Measurements from ENCODE around the gene KRTAP19-1. TPM values are rescaled to one million over a fixed set of nuclear protein-coding genes. Genes with fewer than 3 reads are reported as not detected.

Gene KRTAP19-1
- total RNA-seq, 1 experiment from 2014 or later, result not detected

- H3K27me3 Mint-ChIP-seq (ENCODE audit: low read depth), result no peaks in the 10 kb centered on the region; the same call in 1 of the 2 replicates
Observed at GRCh38 chr21:30497065-30497464, 16.9 kb upstream of the KRTAP19-1 start, which contains the start of gene KRTAP19-4. TSS of gene KRTAP19-4 (minus strand) at chr21:30497165. CDS start at chr21:30497110, 55 bp downstream.

More at GRCh38 chr21:30497065-30497464, 16.9 kb upstream of the KRTAP19-1 start, which contains the start of gene KRTAP19-4:
- no peak within 1 kb of the TSS for H3K27ac ChIP-seq (ENCODE audit: insufficient read length, low read depth, low read length)
- H3K56ac ChIP-seq (ENCODE audit: insufficient read length, low read depth, low read length), result no peak within 1 kb of the TSS
- H3K9me3 ChIP-seq (ENCODE audit: control insufficient read depth, low read depth, low read length), result no peaks in the 10 kb centered on the region
- Mint-ChIP-seq H3K4me3 (no peak within 1 kb of the TSS), H3K4me1 (peaks cover 0 to 3% of the 10 kb centered on the region in 2 experiments; a peak in 2 of 4 replicates), H3K36me3 (ENCODE audit: insufficient read depth in 1 of 3, low read depth in 3 of 3) (no peaks in the 10 kb centered on the region; a peak in 1 of 7 replicates), H3K27ac (0 out of 7 replicates have a peak within 1 kb of the TSS, but pooled peaks of 1 of the 3 experiments have one; percentile 72), H3K9me3 (peaks cover 0 to 10% of the 10 kb centered on the region in 2 experiments; a peak in 1 of 5 replicates)
- no peak within 1 kb of the TSS for H3T11ph ChIP-seq (ENCODE audit: low read length)
- no peak within 1 kb of the TSS for H4K8ac ChIP-seq (replicated peaks; ENCODE audit: insufficient read length, low read depth, low read length)
- no peak within 1 kb of the TSS for H2BK12ac ChIP-seq (ENCODE audit: insufficient read length, low read depth, low read length)
- no peak within 1 kb of the TSS for H3K18ac ChIP-seq (ENCODE audit: insufficient read length, low read depth, low read length)
- no peak within 1 kb of the TSS for H4K91ac ChIP-seq (ENCODE audit: insufficient read length, low read depth, low read length)
- no peak within 1 kb of the TSS for H4K5ac ChIP-seq (ENCODE audit: insufficient read length, low read depth, low read length)
- H3K14ac ChIP-seq (ENCODE audit: insufficient read depth, low read length), result no peak within 1 kb of the TSS
- DNase-seq, result no peak
- no peak for TF ChIP-seq CTCF (conservative IDR thresholded peaks at IDR 0.05)
- H2AFZ ChIP-seq (ENCODE audit: low read length), result no peak within 1 kb of the TSS
- no peaks in the 10 kb centered on the region for H3K4me1 ChIP-seq (ENCODE audit: insufficient read depth, low read length)
- no peaks in the 10 kb centered on the region for H3K79me2 ChIP-seq (ENCODE audit: insufficient read depth, low read length)
- no peak within 1 kb of the TSS for H2BK15ac ChIP-seq (ENCODE audit: low read depth, low read length)
- H3K9ac ChIP-seq (ENCODE audit: extremely low read depth, insufficient read length, low read length), result no peak within 1 kb of the TSS
- H3K27me3 ChIP-seq (ENCODE audit: insufficient read depth, low read length), result no peaks in the 10 kb centered on the region
- H2BK20ac ChIP-seq (ENCODE audit: low read depth, low read length, poor library complexity, severe bottlenecking), result no peak within 1 kb of the TSS
- no peaks in the 10 kb centered on the region for H4K20me1 ChIP-seq (ENCODE audit: control insufficient read depth, insufficient read depth, insufficient read length)
- no peak within 1 kb of the TSS for H2BK5ac ChIP-seq (ENCODE audit: insufficient read length, low read length)
- H3K4me2 ChIP-seq (ENCODE audit: insufficient read depth, insufficient read length, low read length), result no peak within 1 kb of the TSS
- no peak within 1 kb of the TSS for H2BK120ac ChIP-seq (ENCODE audit: low read depth, low read length, poor library complexity, severe bottlenecking)
- no peaks in the 10 kb centered on the region for H3K23me2 ChIP-seq (ENCODE audit: insufficient read length, low read depth, low read length, poor library complexity, severe bottlenecking)
- H2AK5ac ChIP-seq (ENCODE audit: insufficient read length, low read length), result no peak within 1 kb of the TSS
- no CpG with 5 or more reads among the region's 4 CpGs for WGBS (ENCODE audit: extremely low coverage, insufficient read length, low lambda C conversion rate)
- H3K23ac ChIP-seq (ENCODE audit: insufficient read length, low read depth, low read length), result no peak within 1 kb of the TSS
- no peaks in the 10 kb centered on the region for H3K79me1 ChIP-seq (ENCODE audit: insufficient read depth, low read depth, low read length, poor library complexity, severe bottlenecking)
- H3K4ac ChIP-seq (ENCODE audit: low read depth, low read length), result no peak within 1 kb of the TSS

All from H9 (cell line).